ENCODE data around the gene EEF1G. TPM values are rescaled to one million over a fixed set of nuclear protein-coding genes. Genes with fewer than 3 reads are reported as not detected.
A peak's percentile ranks its signal among the peaks of the same experiment; 100 is the strongest.

The EEF1G gene
- total and polyA plus RNA-seq, 7 donors: 1,344 to 2,108 (median 1,779) TPM

DNA sequence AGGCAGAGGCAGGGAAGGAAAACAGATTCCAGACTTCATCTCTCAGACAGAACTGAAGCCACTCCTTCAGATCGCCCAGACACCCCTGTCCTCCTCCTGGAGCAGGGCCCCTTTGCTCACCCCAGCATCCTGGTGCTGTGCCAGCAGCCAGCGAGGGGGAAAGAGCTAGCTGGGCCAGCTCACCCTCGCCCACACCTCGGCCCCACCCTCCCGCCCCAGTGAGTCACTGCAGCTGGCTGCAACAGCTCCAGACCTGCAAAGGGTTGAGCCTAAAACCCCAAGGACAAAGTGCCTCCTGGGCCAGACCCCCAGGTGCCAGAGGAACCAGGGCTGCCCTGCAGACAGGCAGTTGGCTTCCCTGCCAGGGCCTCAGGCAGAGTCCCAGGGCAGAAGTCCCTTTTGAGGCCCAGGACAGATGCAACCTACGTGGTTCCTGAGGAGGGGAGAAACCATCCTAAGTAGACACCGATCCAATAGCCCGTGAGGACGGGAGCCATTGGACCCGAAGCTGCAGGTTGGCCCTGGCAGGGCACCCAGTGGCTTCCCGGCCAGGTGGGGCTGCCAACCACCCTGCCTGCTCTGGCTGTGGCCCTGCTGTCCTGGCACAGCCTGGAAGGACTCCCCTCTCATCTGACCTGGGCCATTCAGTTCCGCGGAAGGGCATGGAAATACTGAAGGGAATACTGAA, 34.3 kb downstream of the EEF1G start:
- H3K36me3 ChIP-seq: peaks cover 9 to 20% (median 18%) of the 10 kb centered on the region in 4 donors
- 11 to 34% methylated on average over 13 of the region's 13 CpGs for WGBS, 2 donors
- intact Hi-C loops (cut with DNase I): loop anchor here (2.0 kb wide), 1 partner anchor 31 kb away; no protein-coding TSS in a partner anchor
- H3K4me1 ChIP-seq: peaks cover 0 to 92% (median 83%) of the 10 kb centered on the region in 4 donors
- peak overlapping the region; percentile 96 to 100 (median 98) for H3K27ac ChIP-seq
- H3K4me3 ChIP-seq: peak overlapping the region; percentile 9 to 100 (median 88)
- TF ChIP-seq POLR2AphosphoS5 (IDR thresholded peaks at IDR 0.05) (peak in 2 of 4 donors; percentile 19 to 48), POLR2A (IDR thresholded peaks at IDR 0.05) (no peak)
- H3K27me3 ChIP-seq: no peaks in the 10 kb centered on the region
- no peaks in the 10 kb centered on the region for H3K9me3 ChIP-seq
- peak; percentile 93 for DNase-seq

- intact Hi-C loops (cut with DNase I): loop anchor here (2.0 kb wide), 1 partner anchor 30 kb away; no protein-coding TSS in a partner anchor
- no peak for TF ChIP-seq POLR2AphosphoS5 (IDR thresholded peaks at IDR 0.05)
- TF ChIP-seq CTCF (IDR thresholded peaks at IDR 0.05): no peak
- no peak for TF ChIP-seq EP300 (IDR thresholded peaks at IDR 0.05)
- TF ChIP-seq POLR2A (IDR thresholded peaks at IDR 0.05): no peak
- Histone ChIP-seq H3K36me3 (peaks cover 16 to 28% (median 25%) of the 10 kb centered on the region in 4 donors), H3K4me3 (peak overlapping the region; percentile 9 to 100 (median 88)), H3K27ac (peak overlapping the region; percentile 96 to 100 (median 98)), H3K4me1 (peaks cover 0 to 90% (median 86%) of the 10 kb centered on the region in 4 donors), H3K27me3 (no peaks in the 10 kb centered on the region), H3K9me3 (no peaks in the 10 kb centered on the region)
- DNase-seq: no peak
- WGBS, 2 donors: 46 to 66% methylated on average over 19 of the region's 19 CpGs
Measured at GRCh38 chr11:62538470-62539237, 35.0 kb downstream of the EEF1G start.

DNA sequence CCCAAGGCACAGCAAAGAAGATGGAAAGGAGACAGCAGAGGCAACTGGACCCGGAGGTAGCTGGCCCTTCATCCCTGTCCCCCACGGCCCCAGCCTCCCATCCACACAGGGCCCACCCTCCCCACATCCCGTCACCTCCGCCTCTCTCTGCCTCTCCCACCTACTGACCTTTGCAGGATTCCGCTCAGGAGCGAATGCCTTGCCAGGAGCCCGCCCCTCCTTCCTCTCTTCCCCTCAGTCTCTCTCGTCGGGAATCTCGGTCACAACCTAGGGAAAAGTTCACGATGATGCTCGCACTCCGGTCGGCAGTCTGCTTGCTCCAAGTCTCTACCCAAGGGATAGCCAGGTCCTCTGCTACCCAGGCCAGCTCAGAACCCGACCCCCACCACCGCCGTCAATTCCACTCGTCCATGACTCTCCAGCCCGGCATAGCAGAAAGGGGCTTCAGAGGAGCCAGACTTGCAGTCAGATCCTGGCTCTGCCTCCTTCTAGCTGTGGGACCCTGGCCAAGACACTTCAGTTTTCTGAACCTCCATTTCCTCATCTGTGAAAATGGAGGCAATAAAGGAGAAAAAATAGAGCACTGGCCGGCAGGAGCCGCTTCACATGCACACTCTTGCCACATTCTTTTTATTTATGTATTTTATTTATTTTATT, 37.3 kb downstream of the EEF1G start:
- Histone ChIP-seq H3K4me1 (peaks cover 0 to 81% (median 68%) of the 10 kb centered on the region in 4 donors), H3K27ac (peak overlapping the region; percentile 57 to 100 (median 98)), H3K4me3 (peak overlapping the region in 2 of 4 donors; percentile 13), H3K9me3 (no peaks in the 10 kb centered on the region), H3K36me3 (peaks cover 38 to 50% (median 48%) of the 10 kb centered on the region in 4 donors), H3K27me3 (no peaks in the 10 kb centered on the region)
- TF ChIP-seq CTCF (IDR thresholded peaks at IDR 0.05): no peak
- no peak for TF ChIP-seq EP300 (IDR thresholded peaks at IDR 0.05)
- no peak for TF ChIP-seq POLR2A (IDR thresholded peaks at IDR 0.05)
- intact Hi-C loops (cut with DNase I): no loop called here
- WGBS, 2 donors: 72 to 76% methylated on average over 21 of the region's 21 CpGs
- peak; percentile 69 for DNase-seq

DNA sequence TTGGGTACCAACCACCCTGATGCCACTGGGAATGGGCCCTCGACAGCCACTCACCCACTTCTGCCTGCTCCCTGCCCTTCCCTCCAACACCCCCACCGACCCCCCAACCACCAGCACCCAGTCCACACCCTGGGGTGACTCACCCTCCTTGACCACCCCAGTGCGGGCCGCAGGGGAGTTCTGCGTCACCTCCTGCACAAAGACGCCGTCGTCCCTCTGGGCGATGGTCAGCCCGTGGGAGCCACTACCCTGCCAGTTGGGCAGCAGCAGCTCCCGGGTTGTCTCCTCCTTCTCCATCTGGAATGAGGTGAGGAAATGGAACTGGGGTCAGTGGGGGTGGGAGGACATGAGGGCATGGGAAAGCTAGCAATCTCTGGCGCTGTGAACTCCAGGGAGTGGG, 37.9 kb downstream of the EEF1G start:
- intact Hi-C loops (cut with DNase I): no loop called here
- peaks cover 0 to 79% (median 61%) of the 10 kb centered on the region in 4 donors for H3K4me1 ChIP-seq
- H3K36me3 ChIP-seq: peaks cover 44 to 56% (median 54%) of the 10 kb centered on the region in 4 donors
- H3K27ac ChIP-seq: peak overlapping the region; percentile 57 to 100 (median 98)
- H3K27me3 ChIP-seq: no peaks in the 10 kb centered on the region
- no peak for DNase-seq
- 73 to 82% methylated on average over 12 of the region's 12 CpGs for WGBS, 2 donors
- H3K4me3 ChIP-seq: no peak overlapping the region
- no peaks in the 10 kb centered on the region for H3K9me3 ChIP-seq
- TF ChIP-seq CTCF (IDR thresholded peaks at IDR 0.05) (no peak), POLR2AphosphoS5 (IDR thresholded peaks at IDR 0.05) (no peak), POLR2A (IDR thresholded peaks at IDR 0.05) (no peak), EP300 (IDR thresholded peaks at IDR 0.05) (no peak)

Data from sigmoid colon (tissue), 7 donors.